ENCODE results near the gene VPS25. TPM values are rescaled to one million over a fixed set of nuclear protein-coding genes. Genes with fewer than 3 reads are reported as not detected.

The VPS25 gene
- total RNA-seq, 2 experiments from 2014 or later: 78.4 to 84.1 TPM

GRCh38 chr17:42780851-42781638 is 7.8 kb downstream of the VPS25 start:
- Histone ChIP-seq H2AFZ (ENCODE audit: low read length) (no peak overlapping the region), H3K36me3 (ENCODE audit: insufficient read depth, low read length) (peaks cover 31% of the 10 kb centered on the region), H3K4me3 (ENCODE audit: low read depth, low read length, poor library complexity, severe bottlenecking) (no peak overlapping the region), H3K27ac (ENCODE audit: low read depth, low read length, poor library complexity, severe bottlenecking) (no peak overlapping the region), H3K9me3 (ENCODE audit: low read length) (no peaks in the 10 kb centered on the region), H3K4me1 (ENCODE audit: insufficient read depth, low read length, poor library complexity, severe bottlenecking) (no peaks in the 10 kb centered on the region), H3K4me2 (ENCODE audit: low read length) (no peak overlapping the region), H3K9me2 (ENCODE audit: insufficient read depth, low read length) (no peaks in the 10 kb centered on the region), H3K79me2 (ENCODE audit: insufficient read depth, low read depth, low read length) (no peaks in the 10 kb centered on the region), H4K20me1 (ENCODE audit: insufficient read depth, low read length) (no peaks in the 10 kb centered on the region)
- DNase-seq (ENCODE audit: low spot score): no peak
- TF ChIP-seq EZH2phosphoT487 (IDR thresholded peaks at IDR 0.05; ENCODE audit: borderline replicate concordance, low read depth, low read length) (no peak), CTCF (conservative IDR thresholded peaks at IDR 0.05; ENCODE audit: low read length) (no peak)
- intact Hi-C loops (cut with micrococcal nuclease; ENCODE audit: unreplicated experiment): no loop called here
- BruUV-seq (replicated peaks): no TSS peak
- CTCF ChIA-PET (ENCODE audit: unreplicated experiment): no interaction called here
- POLR2A ChIA-PET: no interaction called here

GRCh38 chr17:42781639-42782165 is 8.5 kb downstream of the VPS25 start:
- Histone ChIP-seq H3K79me2 (ENCODE audit: insufficient read depth, low read depth, low read length) (no peaks in the 10 kb centered on the region), H3K9me3 (ENCODE audit: low read length) (no peaks in the 10 kb centered on the region), H3K9me2 (ENCODE audit: insufficient read depth, low read length) (no peaks in the 10 kb centered on the region), H3K4me1 (ENCODE audit: insufficient read depth, low read length, poor library complexity, severe bottlenecking) (no peaks in the 10 kb centered on the region), H4K20me1 (ENCODE audit: insufficient read depth, low read length) (no peaks in the 10 kb centered on the region), H2AFZ (ENCODE audit: low read length) (no peak overlapping the region), H3K27ac (ENCODE audit: low read depth, low read length, poor library complexity, severe bottlenecking) (no peak overlapping the region), H3K4me2 (ENCODE audit: low read length) (no peak overlapping the region), H3K4me3 (ENCODE audit: low read depth, low read length, poor library complexity, severe bottlenecking) (no peak overlapping the region), H3K36me3 (ENCODE audit: insufficient read depth, low read length) (peaks cover 26% of the 10 kb centered on the region)
- no peak for DNase-seq (ENCODE audit: low spot score)
- CTCF ChIA-PET (ENCODE audit: unreplicated experiment): no interaction called here
- POLR2A ChIA-PET: no interaction called here
- BruUV-seq (replicated peaks): no TSS peak
- TF ChIP-seq CTCF (conservative IDR thresholded peaks at IDR 0.05; ENCODE audit: low read length): no peak
- TF ChIP-seq EZH2phosphoT487 (IDR thresholded peaks at IDR 0.05; ENCODE audit: borderline replicate concordance, low read depth, low read length): no peak
- intact Hi-C loops (cut with micrococcal nuclease; ENCODE audit: unreplicated experiment): no loop called here

Measured in OCI-LY7 (cell line).